Astrocyte (in vitro differentiated cells and primary cell): ENCODE data around the gene CD300A. TPM values are rescaled to one million over a fixed set of nuclear protein-coding genes. Genes with fewer than 3 reads are reported as not detected.
"Not testable (repeated sequence)": the region's sequence is repeated elsewhere in the genome, so short reads cannot be mapped to it uniquely, and the experiment has no call there.

Source experiments
- DNase-seq: peaks from one replicate; pipeline ENCODE4 v3.0.0-alpha.2; 2010; ENCODE audit warnings: low read depth
- FAIRE-seq: peaks from 2 replicates; lab custom pipeline; 2011; peaks lifted over from hg19 to GRCh38; lab: Jason Lieb, UNC
- H2AFZ ChIP-seq: 2 replicates; pipeline ENCODE4 v1.6.0; 2012; ENCODE audit warnings: low read depth, low read length, inconsistent platforms
- H3K27ac ChIP-seq: 2 replicates; pipeline ENCODE4 v1.5.1; 2011; ENCODE audit warnings: low read depth, low read length, inconsistent platforms
- H3K27me3 ChIP-seq: 2 replicates; pipeline ENCODE4 v1.6.0; 2011; ENCODE audit warnings: low read length, inconsistent platforms; ENCODE audit not compliant: insufficient read depth
- H3K36me3 ChIP-seq: 2 replicates; pipeline ENCODE4 v1.5.1; 2011; ENCODE audit warnings: low read length, inconsistent platforms; ENCODE audit not compliant: insufficient read depth
- H3K4me1 ChIP-seq: 2 replicates; pipeline ENCODE4 v1.5.1; 2011; ENCODE audit warnings: low read length, inconsistent platforms; ENCODE audit not compliant: insufficient read depth
- H3K4me2 ChIP-seq: 2 replicates; pipeline ENCODE4 v1.6.0; 2012; ENCODE audit warnings: low read length, inconsistent platforms
- H3K4me3 ChIP-seq: 2 replicates; pipeline ENCODE4 v1.5.1; 2011; ENCODE audit warnings: low read depth, mild to moderate bottlenecking, low read length, inconsistent platforms; ENCODE audit not compliant: insufficient read depth
- H3K79me2 ChIP-seq: 2 replicates; pipeline ENCODE4 v1.6.0; 2012; ENCODE audit warnings: mild to moderate bottlenecking, low read length, inconsistent platforms; ENCODE audit not compliant: insufficient read depth
- H3K9ac ChIP-seq: 2 replicates; pipeline ENCODE4 v1.6.0; 2012; ENCODE audit warnings: mild to moderate bottlenecking, low read length, inconsistent platforms
- H3K9me3 ChIP-seq: 2 replicates; pipeline ENCODE4 v1.5.1; 2012; ENCODE audit warnings: low read depth, mild to moderate bottlenecking, low read length, inconsistent platforms; ENCODE audit not compliant: insufficient read depth
- H4K20me1 ChIP-seq: 2 replicates; pipeline ENCODE4 v1.6.0; 2012; ENCODE audit warnings: low read length, inconsistent platforms; ENCODE audit not compliant: insufficient read depth
- H3K27ac Mint-ChIP-seq: one replicate; pipeline ENCODE4 v1.8.0; 2021; ENCODE audit warnings: mild to moderate bottlenecking, mixed read lengths; ENCODE audit not compliant: unreplicated experiment
- H3K27me3 Mint-ChIP-seq: one replicate; pipeline ENCODE4 v1.8.0; 2021; ENCODE audit warnings: low read depth, mixed read lengths; ENCODE audit not compliant: unreplicated experiment
- H3K36me3 Mint-ChIP-seq: one replicate; pipeline ENCODE4 v1.8.0; 2021; ENCODE audit warnings: low read depth, mixed read lengths; ENCODE audit not compliant: unreplicated experiment
- H3K4me1 Mint-ChIP-seq: one replicate; pipeline ENCODE4 v1.8.0; 2021; ENCODE audit warnings: low read depth, mixed read lengths; ENCODE audit not compliant: unreplicated experiment
- H3K4me3 Mint-ChIP-seq: one replicate; pipeline ENCODE4 v1.8.0; 2021; ENCODE audit warnings: mild to moderate bottlenecking, moderate library complexity, mixed read lengths; ENCODE audit not compliant: unreplicated experiment
- H3K9me3 Mint-ChIP-seq: one replicate; pipeline ENCODE4 v1.8.0; 2021; ENCODE audit warnings: mild to moderate bottlenecking, mixed read lengths; ENCODE audit not compliant: unreplicated experiment
- CTCF ChIP-seq: IDR thresholded peaks from 2 replicates; pipeline ENCODE4 v1.5.1; 2011; ENCODE audit warnings: low read depth, mild to moderate bottlenecking, inconsistent platforms, low read length, moderate library complexity; ENCODE audit not compliant: insufficient read depth
- EZH2 ChIP-seq: IDR thresholded peaks from 2 replicates; pipeline ENCODE4 v1.6.1; 2012; ENCODE audit warnings: mild to moderate bottlenecking, low read length, inconsistent platforms; ENCODE audit not compliant: insufficient read depth
- total RNA-seq: library from RNA; stranded (reverse); gene quantifications from 2 replicates; pipeline ENCODE4 v1.2.1, GENCODE V29; 2021

Gene CD300A
- total RNA-seq, 1 donor from 2014 or later, result not detected

- no peaks in the 10 kb centered on the region for H3K79me2 ChIP-seq
- no peaks in the 10 kb centered on the region for H3K4me1 ChIP-seq
- H2AFZ ChIP-seq, result no peak overlapping the region
- TF ChIP-seq EZH2 (no peak), CTCF (no peak)
- Mint-ChIP-seq H3K27ac (no peak overlapping the region), H3K4me1 (no peaks in the 10 kb centered on the region), H3K9me3 (no peaks in the 10 kb centered on the region), H3K36me3 (no peaks in the 10 kb centered on the region), H3K4me3 (no peak overlapping the region), H3K27me3 (peaks cover 25% of the 10 kb centered on the region)
- no peak overlapping the region for H3K9ac ChIP-seq
- H3K27me3 ChIP-seq, result no peaks in the 10 kb centered on the region
- H4K20me1 ChIP-seq, result no peaks in the 10 kb centered on the region
- H3K4me3 ChIP-seq, result no peak overlapping the region
- H3K9me3 ChIP-seq, result no peaks in the 10 kb centered on the region
- H3K4me2 ChIP-seq, result no peak overlapping the region
- FAIRE-seq (no peak), DNase-seq (no peak)
- H3K36me3 ChIP-seq, result no peaks in the 10 kb centered on the region
- H3K27ac ChIP-seq, result no peak overlapping the region
Observed at GRCh38 chr17:74497471-74497870, 31.0 kb downstream of the CD300A start.

- TF ChIP-seq EZH2, result no peak
- TF ChIP-seq CTCF, result no peak
- Mint-ChIP-seq H3K27me3 (peaks cover 12% of the 10 kb centered on the region), H3K36me3 (no peaks in the 10 kb centered on the region), H3K9me3 (no peaks in the 10 kb centered on the region), H3K4me3 (no peak overlapping the region), H3K4me1 (no peaks in the 10 kb centered on the region), H3K27ac (no peak overlapping the region)
- H3K27ac ChIP-seq, result no peak overlapping the region
- no peaks in the 10 kb centered on the region for H4K20me1 ChIP-seq
- H3K79me2 ChIP-seq, result no peaks in the 10 kb centered on the region
- no peak overlapping the region for H2AFZ ChIP-seq
- no peaks in the 10 kb centered on the region for H3K4me1 ChIP-seq
- no peaks in the 10 kb centered on the region for H3K9me3 ChIP-seq
- H3K9ac ChIP-seq, result no peak overlapping the region
- no peak for FAIRE-seq
- H3K4me2 ChIP-seq, result no peak overlapping the region
- no peaks in the 10 kb centered on the region for H3K36me3 ChIP-seq
- no peak for DNase-seq
- no peaks in the 10 kb centered on the region for H3K27me3 ChIP-seq
- no peak overlapping the region for H3K4me3 ChIP-seq
Observed at GRCh38 chr17:74499992-74500391, 33.6 kb downstream of the CD300A start.

GRCh38 chr17:74502861-74503260, 36.4 kb downstream of the CD300A start:
- Mint-ChIP-seq H3K27ac (no peak overlapping the region), H3K4me3 (no peak overlapping the region), H3K9me3 (no peaks in the 10 kb centered on the region), H3K36me3 (no peaks in the 10 kb centered on the region), H3K27me3 (peaks cover 8% of the 10 kb centered on the region), H3K4me1 (no peaks in the 10 kb centered on the region)
- no peak for FAIRE-seq
- Histone ChIP-seq H3K4me3 (no peak overlapping the region), H3K9ac (no peak overlapping the region), H3K4me2 (no peak overlapping the region), H3K27me3 (no peaks in the 10 kb centered on the region), H2AFZ (no peak overlapping the region), H3K4me1 (no peaks in the 10 kb centered on the region), H3K36me3 (no peaks in the 10 kb centered on the region), H3K79me2 (no peaks in the 10 kb centered on the region), H4K20me1 (no peaks in the 10 kb centered on the region), H3K27ac (no peak overlapping the region), H3K9me3 (no peaks in the 10 kb centered on the region)
- no peak for DNase-seq
- TF ChIP-seq EZH2 (no peak), CTCF (no peak)

GRCh38 chr17:74503949-74504348, 37.5 kb downstream of the CD300A start:
- H3K9ac ChIP-seq, H3K27me3 Mint-ChIP-seq, H3K4me3 Mint-ChIP-seq, H3K79me2 ChIP-seq, H3K9me3 ChIP-seq, H3K4me2 ChIP-seq, FAIRE-seq, H3K4me1 Mint-ChIP-seq, H3K4me1 ChIP-seq, H3K4me3 ChIP-seq, H2AFZ ChIP-seq, DNase-seq, H3K27ac Mint-ChIP-seq, H4K20me1 ChIP-seq, H3K27ac ChIP-seq, H3K9me3 Mint-ChIP-seq, H3K36me3 Mint-ChIP-seq, H3K36me3 ChIP-seq, H3K27me3 ChIP-seq: not testable (repeated sequence)
